SK-N-SH treated with all-trans-retinoic acid at 6 μM for 48 hours (cell line): ENCODE results near the gene USP36.

ENCODE experiments used
- ATAC-seq: fragments of 200-7000 bp; cut with Tn5 transposase; 3 replicates; pipeline ENCODE4 v1.9.1; 2020; ENCODE audit warnings: mild to moderate bottlenecking, moderate library complexity
- ARNTL ChIP-seq: fragments of 450-650 bp; formaldehyde crosslinking; IDR thresholded peaks from 2 replicates; pipeline ENCODE4 v1.5.0; 2020; ENCODE audit warnings: low read depth, mild to moderate bottlenecking, moderate library complexity, borderline replicate concordance
- CSDC2 ChIP-seq: fragments of 250-450 bp; sonication (Bioruptor Pico); IDR thresholded peaks from 2 replicates; pipeline ENCODE4 v1.5.0; 2020; ENCODE audit warnings: mild to moderate bottlenecking, moderate library complexity
- ESRRG ChIP-seq: fragments of 250-450 bp; sonication (Bioruptor Pico); IDR thresholded peaks from 2 replicates; pipeline ENCODE4 v1.6.1; 2021; ENCODE audit warnings: mild to moderate bottlenecking
- GLIS3 ChIP-seq: fragments of 250-450 bp; sonication (Bioruptor Pico); IDR thresholded peaks from 2 replicates; pipeline ENCODE4 v1.5.0; 2020; ENCODE audit warnings: mild to moderate bottlenecking, moderate library complexity
- ISL1 ChIP-seq: fragments of 250-450 bp; sonication (Bioruptor Pico); IDR thresholded peaks from 2 replicates; pipeline ENCODE4 v2.1.2; 2022; ENCODE audit warnings: mild to moderate bottlenecking, moderate library complexity
- OSR1 ChIP-seq: fragments of 250-450 bp; sonication (Bioruptor Pico); IDR thresholded peaks from 2 replicates; pipeline ENCODE4 v1.8.0; 2022; ENCODE audit warnings: moderate library complexity, mild to moderate bottlenecking, inconsistent platforms
- PPARA ChIP-seq: fragments of 250-450 bp; sonication (Bioruptor Pico); IDR thresholded peaks from 2 replicates; pipeline ENCODE4 v1.5.0; 2020; ENCODE audit warnings: mild to moderate bottlenecking, borderline replicate concordance
- RARB ChIP-seq: fragments of 250-450 bp; sonication (Bioruptor Pico); IDR thresholded peaks from 2 replicates; pipeline ENCODE4 v1.8.0; 2021; ENCODE audit warnings: mild to moderate bottlenecking, moderate library complexity
- SNAI2 ChIP-seq: fragments of 250-450 bp; sonication (Bioruptor Pico); IDR thresholded peaks from 2 replicates; pipeline ENCODE4 v1.5.0; 2020; ENCODE audit warnings: mild to moderate bottlenecking, moderate library complexity
- TOX ChIP-seq: fragments of 250-450 bp; sonication (Bioruptor Pico); IDR thresholded peaks from 2 replicates; pipeline ENCODE4 v1.8.0; 2021; ENCODE audit warnings: mild to moderate bottlenecking, moderate library complexity, borderline replicate concordance
- ZFP3 ChIP-seq: fragments of 250-450 bp; sonication (Bioruptor Pico); IDR thresholded peaks from 2 replicates; pipeline ENCODE4 v1.5.0; 2020; ENCODE audit warnings: mild to moderate bottlenecking, moderate library complexity
- ZFP30 ChIP-seq: fragments of 450-650 bp; formaldehyde crosslinking; IDR thresholded peaks from 2 replicates; pipeline ENCODE4 v1.5.0; 2022; ENCODE audit warnings: mild to moderate bottlenecking, moderate library complexity
- ZNF565 ChIP-seq: fragments of 450-650 bp; formaldehyde crosslinking; conservative IDR thresholded peaks from 2 replicates; pipeline ENCODE4 v1.5.0; 2020; ENCODE audit warnings: low read depth, mild to moderate bottlenecking, moderate library complexity
- ZNF70 ChIP-seq: fragments of 450-650 bp; formaldehyde crosslinking; IDR thresholded peaks from 2 replicates; pipeline ENCODE4 v1.5.0; 2020; ENCODE audit warnings: mild to moderate bottlenecking, moderate library complexity
- ZNF8 ChIP-seq: fragments of 450-650 bp; formaldehyde crosslinking; IDR thresholded peaks from 2 replicates; pipeline ENCODE4 v1.5.0; 2020; ENCODE audit warnings: mild to moderate bottlenecking, moderate library complexity
- TF ChIP-seq, protein P1 (sequence below): fragments of 250-450 bp; sonication (Bioruptor Pico); IDR thresholded peaks from 2 replicates; pipeline ENCODE4 v1.8.0; 2020; ENCODE audit warnings: mild to moderate bottlenecking, moderate library complexity, borderline replicate concordance
- TF ChIP-seq, protein P2 (sequence below): fragments of 250-450 bp; sonication (Bioruptor Pico); IDR thresholded peaks from 2 replicates; pipeline ENCODE4 v1.5.0; 2020; ENCODE audit warnings: mild to moderate bottlenecking, moderate library complexity
- TF ChIP-seq, protein P3 (sequence below): fragments of 250-450 bp; sonication (Bioruptor Pico); IDR thresholded peaks from 2 replicates; pipeline ENCODE4 v1.5.1; 2021; ENCODE audit warnings: mild to moderate bottlenecking, moderate library complexity
- TF ChIP-seq, protein P4 (sequence below): fragments of 250-450 bp; sonication (Bioruptor Pico); IDR thresholded peaks from 2 replicates; pipeline ENCODE4 v1.8.0; 2021; ENCODE audit warnings: low read depth, mild to moderate bottlenecking, moderate library complexity, borderline replicate concordance
- TF ChIP-seq, protein P5 (sequence below): fragments of 250-450 bp; sonication (Bioruptor Pico); IDR thresholded peaks from 2 replicates; pipeline ENCODE4 v1.5.1; 2020; ENCODE audit warnings: low read depth, mild to moderate bottlenecking, moderate library complexity

USP36 gene

DNA sequence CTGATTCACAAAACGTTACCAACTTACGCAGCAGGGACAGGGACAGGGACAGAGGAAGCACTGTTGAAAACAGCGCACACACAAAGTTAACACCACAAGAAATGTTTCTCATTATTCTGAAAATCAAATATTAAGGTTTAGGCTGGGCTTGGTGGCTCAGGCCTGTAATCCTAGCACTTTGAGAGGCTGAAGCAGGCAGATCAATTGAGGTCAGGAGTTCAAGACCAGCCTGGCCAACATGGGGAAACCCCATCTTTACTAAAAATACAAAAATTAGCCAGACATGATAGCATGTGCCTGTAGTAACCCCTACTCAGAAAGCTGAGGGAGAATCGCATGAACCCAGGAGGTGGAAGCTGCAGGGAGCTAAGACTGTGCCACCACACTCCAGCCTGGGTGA lies 62.7 kb downstream of the USP36 start:
- no peak for TF ChIP-seq ESRRG (CRISPR knock-in tag)
- no peak for TF ChIP-seq GLIS3
- TF ChIP-seq OSR1, result no peak
- ATAC-seq, result no peak

DNA sequence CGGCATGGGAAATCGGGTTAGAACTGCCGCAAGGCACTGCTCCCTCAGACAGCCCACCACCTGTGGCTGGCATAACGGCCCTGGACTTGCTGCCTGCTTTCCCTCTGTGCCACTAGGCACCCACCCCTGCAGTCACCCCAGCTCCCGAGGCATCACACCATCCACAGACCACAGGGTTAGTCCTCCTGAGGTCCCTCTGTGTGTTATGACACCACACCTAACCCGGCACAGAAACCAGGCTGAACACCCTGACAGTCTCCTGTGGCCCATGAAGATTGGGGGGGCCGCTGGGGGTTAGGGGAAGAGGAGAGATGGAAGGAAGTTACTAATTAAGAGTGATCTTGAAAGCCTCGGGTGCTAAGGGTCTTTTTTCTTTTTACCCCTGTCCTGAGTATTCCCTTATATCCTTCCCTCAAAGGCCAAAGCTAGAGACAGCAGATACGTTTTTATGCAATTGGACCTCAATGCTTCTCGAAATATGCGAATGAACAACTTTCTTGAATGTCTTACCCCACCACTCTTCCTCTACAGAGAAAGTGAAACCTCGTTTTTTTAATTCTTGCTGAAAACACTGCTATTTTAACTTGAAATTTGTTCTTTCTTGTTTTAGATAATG lies 65.5 kb downstream of the USP36 start:
- ATAC-seq, result peak; percentile 33
- no peak for TF ChIP-seq ZFP3
- TF ChIP-seq, protein P1, sequence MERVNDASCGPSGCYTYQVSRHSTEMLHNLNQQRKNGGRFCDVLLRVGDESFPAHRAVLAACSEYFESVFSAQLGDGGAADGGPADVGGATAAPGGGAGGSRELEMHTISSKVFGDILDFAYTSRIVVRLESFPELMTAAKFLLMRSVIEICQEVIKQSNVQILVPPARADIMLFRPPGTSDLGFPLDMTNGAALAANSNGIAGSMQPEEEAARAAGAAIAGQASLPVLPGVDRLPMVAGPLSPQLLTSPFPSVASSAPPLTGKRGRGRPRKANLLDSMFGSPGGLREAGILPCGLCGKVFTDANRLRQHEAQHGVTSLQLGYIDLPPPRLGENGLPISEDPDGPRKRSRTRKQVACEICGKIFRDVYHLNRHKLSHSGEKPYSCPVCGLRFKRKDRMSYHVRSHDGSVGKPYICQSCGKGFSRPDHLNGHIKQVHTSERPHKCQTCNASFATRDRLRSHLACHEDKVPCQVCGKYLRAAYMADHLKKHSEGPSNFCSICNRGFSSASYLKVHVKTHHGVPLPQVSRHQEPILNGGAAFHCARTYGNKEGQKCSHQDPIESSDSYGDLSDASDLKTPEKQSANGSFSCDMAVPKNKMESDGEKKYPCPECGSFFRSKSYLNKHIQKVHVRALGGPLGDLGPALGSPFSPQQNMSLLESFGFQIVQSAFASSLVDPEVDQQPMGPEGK, result no peak
- TF ChIP-seq, protein P2, sequence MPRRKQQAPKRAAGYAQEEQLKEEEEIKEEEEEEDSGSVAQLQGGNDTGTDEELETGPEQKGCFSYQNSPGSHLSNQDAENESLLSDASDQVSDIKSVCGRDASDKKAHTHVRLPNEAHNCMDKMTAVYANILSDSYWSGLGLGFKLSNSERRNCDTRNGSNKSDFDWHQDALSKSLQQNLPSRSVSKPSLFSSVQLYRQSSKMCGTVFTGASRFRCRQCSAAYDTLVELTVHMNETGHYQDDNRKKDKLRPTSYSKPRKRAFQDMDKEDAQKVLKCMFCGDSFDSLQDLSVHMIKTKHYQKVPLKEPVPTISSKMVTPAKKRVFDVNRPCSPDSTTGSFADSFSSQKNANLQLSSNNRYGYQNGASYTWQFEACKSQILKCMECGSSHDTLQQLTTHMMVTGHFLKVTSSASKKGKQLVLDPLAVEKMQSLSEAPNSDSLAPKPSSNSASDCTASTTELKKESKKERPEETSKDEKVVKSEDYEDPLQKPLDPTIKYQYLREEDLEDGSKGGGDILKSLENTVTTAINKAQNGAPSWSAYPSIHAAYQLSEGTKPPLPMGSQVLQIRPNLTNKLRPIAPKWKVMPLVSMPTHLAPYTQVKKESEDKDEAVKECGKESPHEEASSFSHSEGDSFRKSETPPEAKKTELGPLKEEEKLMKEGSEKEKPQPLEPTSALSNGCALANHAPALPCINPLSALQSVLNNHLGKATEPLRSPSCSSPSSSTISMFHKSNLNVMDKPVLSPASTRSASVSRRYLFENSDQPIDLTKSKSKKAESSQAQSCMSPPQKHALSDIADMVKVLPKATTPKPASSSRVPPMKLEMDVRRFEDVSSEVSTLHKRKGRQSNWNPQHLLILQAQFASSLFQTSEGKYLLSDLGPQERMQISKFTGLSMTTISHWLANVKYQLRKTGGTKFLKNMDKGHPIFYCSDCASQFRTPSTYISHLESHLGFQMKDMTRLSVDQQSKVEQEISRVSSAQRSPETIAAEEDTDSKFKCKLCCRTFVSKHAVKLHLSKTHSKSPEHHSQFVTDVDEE (CRISPR knock-in tag), result no peak
- no peak for TF ChIP-seq ARNTL (CRISPR knock-in tag)
- TF ChIP-seq GLIS3, result no peak
- no peak for TF ChIP-seq SNAI2 (CRISPR knock-in tag)
- TF ChIP-seq ZNF70 (CRISPR knock-in tag), result no peak
- TF ChIP-seq, protein P3, sequence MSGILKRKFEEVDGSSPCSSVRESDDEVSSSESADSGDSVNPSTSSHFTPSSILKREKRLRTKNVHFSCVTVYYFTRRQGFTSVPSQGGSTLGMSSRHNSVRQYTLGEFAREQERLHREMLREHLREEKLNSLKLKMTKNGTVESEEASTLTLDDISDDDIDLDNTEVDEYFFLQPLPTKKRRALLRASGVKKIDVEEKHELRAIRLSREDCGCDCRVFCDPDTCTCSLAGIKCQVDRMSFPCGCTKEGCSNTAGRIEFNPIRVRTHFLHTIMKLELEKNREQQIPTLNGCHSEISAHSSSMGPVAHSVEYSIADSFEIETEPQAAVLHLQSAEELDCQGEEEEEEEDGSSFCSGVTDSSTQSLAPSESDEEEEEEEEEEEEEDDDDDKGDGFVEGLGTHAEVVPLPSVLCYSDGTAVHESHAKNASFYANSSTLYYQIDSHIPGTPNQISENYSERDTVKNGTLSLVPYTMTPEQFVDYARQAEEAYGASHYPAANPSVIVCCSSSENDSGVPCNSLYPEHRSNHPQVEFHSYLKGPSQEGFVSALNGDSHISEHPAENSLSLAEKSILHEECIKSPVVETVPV (CRISPR knock-in tag), result no peak
- TF ChIP-seq, protein P4, sequence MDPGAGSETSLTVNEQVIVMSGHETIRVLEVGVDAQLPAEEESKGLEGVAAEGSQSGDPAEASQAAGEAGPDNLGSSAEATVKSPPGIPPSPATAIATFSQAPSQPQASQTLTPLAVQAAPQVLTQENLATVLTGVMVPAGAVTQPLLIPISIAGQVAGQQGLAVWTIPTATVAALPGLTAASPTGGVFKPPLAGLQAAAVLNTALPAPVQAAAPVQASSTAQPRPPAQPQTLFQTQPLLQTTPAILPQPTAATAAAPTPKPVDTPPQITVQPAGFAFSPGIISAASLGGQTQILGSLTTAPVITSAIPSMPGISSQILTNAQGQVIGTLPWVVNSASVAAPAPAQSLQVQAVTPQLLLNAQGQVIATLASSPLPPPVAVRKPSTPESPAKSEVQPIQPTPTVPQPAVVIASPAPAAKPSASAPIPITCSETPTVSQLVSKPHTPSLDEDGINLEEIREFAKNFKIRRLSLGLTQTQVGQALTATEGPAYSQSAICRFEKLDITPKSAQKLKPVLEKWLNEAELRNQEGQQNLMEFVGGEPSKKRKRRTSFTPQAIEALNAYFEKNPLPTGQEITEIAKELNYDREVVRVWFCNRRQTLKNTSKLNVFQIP (CRISPR knock-in tag), result no peak
- TF ChIP-seq RARB (CRISPR knock-in tag), result no peak
- no peak for TF ChIP-seq ZNF8
- no peak for TF ChIP-seq ZFP30
- TF ChIP-seq OSR1, result no peak
- TF ChIP-seq PPARA (CRISPR knock-in tag), result no peak
- no peak for TF ChIP-seq ISL1
- TF ChIP-seq TOX (CRISPR knock-in tag), result no peak
- TF ChIP-seq, protein P5, sequence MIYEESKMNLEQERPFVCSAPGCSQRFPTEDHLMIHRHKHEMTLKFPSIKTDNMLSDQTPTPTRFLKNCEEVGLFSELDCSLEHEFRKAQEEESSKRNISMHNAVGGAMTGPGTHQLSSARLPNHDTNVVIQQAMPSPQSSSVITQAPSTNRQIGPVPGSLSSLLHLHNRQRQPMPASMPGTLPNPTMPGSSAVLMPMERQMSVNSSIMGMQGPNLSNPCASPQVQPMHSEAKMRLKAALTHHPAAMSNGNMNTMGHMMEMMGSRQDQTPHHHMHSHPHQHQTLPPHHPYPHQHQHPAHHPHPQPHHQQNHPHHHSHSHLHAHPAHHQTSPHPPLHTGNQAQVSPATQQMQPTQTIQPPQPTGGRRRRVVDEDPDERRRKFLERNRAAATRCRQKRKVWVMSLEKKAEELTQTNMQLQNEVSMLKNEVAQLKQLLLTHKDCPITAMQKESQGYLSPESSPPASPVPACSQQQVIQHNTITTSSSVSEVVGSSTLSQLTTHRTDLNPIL (CRISPR knock-in tag), result no peak

DNA sequence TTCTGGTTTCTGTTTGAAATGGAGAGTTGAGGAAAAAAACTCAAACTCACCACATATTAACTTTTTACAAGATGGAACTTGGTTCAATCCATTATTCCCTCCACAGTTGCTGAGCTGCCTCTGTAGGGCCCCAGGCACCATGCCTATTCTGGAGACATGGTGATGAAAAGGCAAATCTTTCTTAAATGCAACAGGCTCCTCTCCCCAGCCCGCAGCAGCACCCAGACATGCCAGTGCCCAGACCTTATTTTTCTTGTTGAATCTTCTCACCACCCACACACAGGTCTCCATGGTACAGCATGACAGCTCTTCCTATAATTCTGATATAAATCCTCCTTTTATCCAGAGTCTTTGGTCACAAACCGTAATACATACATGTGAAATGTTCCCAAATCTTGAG lies 66.2 kb downstream of the USP36 start:
- ATAC-seq, result peak; percentile 51
- TF ChIP-seq CSDC2 (CRISPR knock-in tag) (no peak), ZNF8 (no peak), ZNF565 (CRISPR knock-in tag) (no peak), ZFP30 (no peak), GLIS3 (no peak), TOX (CRISPR knock-in tag) (no peak), RARB (CRISPR knock-in tag) (no peak), ISL1 (no peak)
- TF ChIP-seq, protein P3 (CRISPR knock-in tag), result no peak
- TF ChIP-seq, protein P2 (CRISPR knock-in tag), result no peak
- TF ChIP-seq, all 23 proteins: peak for 0
